ENCODE data around the gene COG5.

- TF ChIP-seq EZH2phosphoT487 (IDR thresholded peaks at IDR 0.05; ENCODE audit: borderline replicate concordance, low read depth, low read length) (no peak), CTCF (conservative IDR thresholded peaks at IDR 0.05; ENCODE audit: low read length) (no peak)
Measured at GRCh38 chr7:107387128-107387527, 176.6 kb downstream of the COG5 start.

Data from OCI-LY7 (cell line).